MM.1S (cell line): Measurements from ENCODE around the gene STARD3.

Experiments used
- DNase-seq: peaks from one replicate; pipeline ENCODE4 v3.0.0-alpha.2; 2015
- H2AFZ ChIP-seq: fragments of 300-600 bp; sonication (generic); 2 replicates; pipeline ENCODE4 v1.6.0; 2016; ENCODE audit warnings: antibody characterized with exemption, low read length
- H3F3A ChIP-seq: fragments of 300-600 bp; sonication (generic); 2 replicates; pipeline ENCODE4 v1.6.1; 2016; ENCODE audit warnings: mild to moderate bottlenecking, antibody characterized with exemption, low read length, moderate library complexity, mixed read lengths; ENCODE audit not compliant: insufficient read depth
- H3K27ac ChIP-seq: fragments of 300-600 bp; sonication (generic); 2 replicates; pipeline ENCODE4 v1.5.1; 2016; ENCODE audit warnings: mild to moderate bottlenecking, low read length
- H3K27me3 ChIP-seq: fragments of 300-600 bp; sonication (generic); replicated peaks from 2 replicates; pipeline ENCODE4 v1.6.0; 2016; ENCODE audit warnings: low read length; ENCODE audit not compliant: insufficient read depth
- H3K36me3 ChIP-seq: fragments of 300-600 bp; sonication (generic); replicated peaks from 2 replicates; pipeline ENCODE4 v1.6.1; 2016; ENCODE audit warnings: mild to moderate bottlenecking, low read length, mixed read lengths; ENCODE audit not compliant: insufficient read depth
- H3K4me1 ChIP-seq: fragments of 300-600 bp; sonication (generic); 2 replicates; pipeline ENCODE4 v1.6.1; 2016; ENCODE audit warnings: low read length, mixed read lengths
- H3K4me2 ChIP-seq: fragments of 300-600 bp; sonication (generic); 2 replicates; pipeline ENCODE4 v1.6.0; 2016; ENCODE audit warnings: low read depth, low read length
- H3K4me3 ChIP-seq: fragments of 300-600 bp; sonication (generic); 2 replicates; pipeline ENCODE4 v1.5.1; 2016; ENCODE audit warnings: low read length, mixed read lengths
- H3K79me2 ChIP-seq: fragments of 300-600 bp; sonication (generic); 2 replicates; pipeline ENCODE4 v1.6.1; 2016; ENCODE audit warnings: mixed run types, low read length, mixed read lengths
- H3K9ac ChIP-seq: fragments of 300-600 bp; sonication (generic); 2 replicates; pipeline ENCODE4 v1.6.1; 2016; ENCODE audit warnings: low read length, mixed read lengths
- H3K9me2 ChIP-seq: fragments of 300-600 bp; sonication (generic); replicated peaks from 2 replicates; pipeline ENCODE4 v1.6.1; 2016; ENCODE audit warnings: mild to moderate bottlenecking, low read length, mixed read lengths; ENCODE audit not compliant: insufficient read depth
- H3K9me3 ChIP-seq: fragments of 300-600 bp; sonication (generic); replicated peaks from 2 replicates; pipeline ENCODE4 v1.6.1; 2016; ENCODE audit warnings: mild to moderate bottlenecking, low read length, mixed read lengths; ENCODE audit not compliant: insufficient read depth
- H4K20me1 ChIP-seq: fragments of 300-600 bp; sonication (generic); 2 replicates; pipeline ENCODE4 v1.6.1; 2016; ENCODE audit warnings: mild to moderate bottlenecking, low read length, moderate library complexity, mixed read lengths; ENCODE audit not compliant: insufficient read depth
- CTCF ChIP-seq: fragments of 300-600 bp; sonication (generic); IDR thresholded peaks from 2 replicates; pipeline ENCODE4 v1.5.1; 2016; ENCODE audit warnings: antibody characterized with exemption, low read length, mixed read lengths
- EZH2 ChIP-seq: fragments of 300-600 bp; sonication (generic); optimal IDR thresholded peaks from 2 replicates; pipeline ENCODE3; 2017; ENCODE audit warnings: low read depth, mild to moderate bottlenecking, antibody characterized with exemption, low read length, mixed read lengths
- EZH2phosphoT487 ChIP-seq: fragments of 300-600 bp; sonication (generic); IDR thresholded peaks from 2 replicates; pipeline ENCODE4 v1.6.1; 2018; ENCODE audit warnings: antibody characterized with exemption, low read length

The STARD3 gene

GRCh38 chr17:39632153-39632941 is 4.6 kb upstream of the STARD3 start:
- Histone ChIP-seq H3K9me2 (no peaks in the 10 kb centered on the region), H3K79me2 (peaks cover 3% of the 10 kb centered on the region), H3K4me2 (no peak overlapping the region), H4K20me1 (no peaks in the 10 kb centered on the region), H3F3A (no peaks in the 10 kb centered on the region), H3K4me1 (no peaks in the 10 kb centered on the region; the same call in 1 of the 2 replicates), H2AFZ (no peak overlapping the region), H3K9me3 (no peaks in the 10 kb centered on the region), H3K27ac (no peak overlapping the region), H3K4me3 (no peak overlapping the region), H3K9ac (no peak overlapping the region), H3K36me3 (no peaks in the 10 kb centered on the region), H3K27me3 (peaks cover 26% of the 10 kb centered on the region)
- no peak for DNase-seq
- TF ChIP-seq EZH2: no peak
- TF ChIP-seq CTCF: no peak
- TF ChIP-seq EZH2phosphoT487: no peak

- peaks cover 9% of the 10 kb centered on the region for H3K4me1 ChIP-seq
- H3K9ac ChIP-seq: no peak overlapping the region
Observed at GRCh38 chr17:39633570-39634183, 3.3 kb upstream of the STARD3 start.

GRCh38 chr17:39634384-39634871 is 2.5 kb upstream of the STARD3 start:
- H3F3A ChIP-seq: no peaks in the 10 kb centered on the region
- no peak overlapping the region; the same call in 1 of the 2 replicates for H2AFZ ChIP-seq
- TF ChIP-seq CTCF (peak; percentile 80), EZH2 (no peak)
- H3K27ac ChIP-seq: no peak overlapping the region
- peaks cover 9% of the 10 kb centered on the region for H3K4me1 ChIP-seq
- no peaks in the 10 kb centered on the region for H3K36me3 ChIP-seq
- H3K27me3 ChIP-seq: 0 out of 2 replicates have a peak, but pooled peaks cover 9% of the 10 kb centered on the region
- H3K79me2 ChIP-seq: peaks cover 24% of the 10 kb centered on the region
- H4K20me1 ChIP-seq: no peaks in the 10 kb centered on the region
- H3K4me3 ChIP-seq: no peak overlapping the region
- H3K9me3 ChIP-seq: no peaks in the 10 kb centered on the region
- no peaks in the 10 kb centered on the region for H3K9me2 ChIP-seq
- peak; percentile 49 for DNase-seq
- no peak overlapping the region for H3K9ac ChIP-seq
- H3K4me2 ChIP-seq: no peak overlapping the region

More at GRCh38 chr17:39633570-39634183, 3.3 kb upstream of the STARD3 start:
- Histone ChIP-seq H3K79me2 (peaks cover 16% of the 10 kb centered on the region), H4K20me1 (no peaks in the 10 kb centered on the region), H3K9me2 (no peaks in the 10 kb centered on the region), H3K36me3 (no peaks in the 10 kb centered on the region), H2AFZ (no peak overlapping the region), H3K4me2 (no peak overlapping the region), H3K4me3 (no peak overlapping the region), H3K27me3 (peaks cover 14% of the 10 kb centered on the region; the same call in 1 of the 2 replicates), H3F3A (no peaks in the 10 kb centered on the region), H3K9me3 (no peaks in the 10 kb centered on the region), H3K27ac (no peak overlapping the region)
- TF ChIP-seq EZH2: no peak
- TF ChIP-seq EZH2phosphoT487: no peak
- TF ChIP-seq CTCF: no peak
- no peak for DNase-seq
